ENCODE data around the gene RND2.

RND2 gene

DNA sequence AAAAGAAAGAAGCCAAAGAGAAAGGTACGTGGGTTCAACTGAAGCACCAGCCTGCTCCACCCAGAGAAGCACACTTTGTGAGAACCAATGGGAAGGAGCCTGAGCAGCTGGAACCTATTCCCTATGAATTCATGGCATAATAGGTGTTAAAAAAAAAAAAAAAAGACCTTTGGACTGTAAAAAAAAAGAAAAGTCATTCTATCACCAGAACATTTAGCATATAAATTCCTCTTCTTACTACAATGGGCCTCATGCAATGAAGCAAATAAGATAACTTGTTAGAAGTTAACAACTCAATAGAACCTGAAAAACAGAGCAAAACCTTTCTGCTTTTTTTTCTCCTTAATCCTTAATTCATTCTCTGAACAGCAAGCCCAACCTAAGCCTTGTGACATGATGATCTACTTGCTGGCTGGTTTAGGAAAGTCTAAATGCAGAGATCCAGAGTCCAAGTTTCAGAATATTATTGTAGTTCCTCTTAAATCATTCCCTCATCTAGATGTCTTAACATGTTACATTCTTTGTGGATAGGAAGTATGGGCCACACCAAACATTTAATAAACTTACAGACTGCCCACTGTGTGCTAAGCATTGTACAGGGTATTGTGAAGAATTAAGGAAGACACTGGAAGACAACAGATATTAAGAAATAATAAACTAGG lies 54.7 kb downstream of the RND2 start:
- TF ChIP-seq, protein P1, sequence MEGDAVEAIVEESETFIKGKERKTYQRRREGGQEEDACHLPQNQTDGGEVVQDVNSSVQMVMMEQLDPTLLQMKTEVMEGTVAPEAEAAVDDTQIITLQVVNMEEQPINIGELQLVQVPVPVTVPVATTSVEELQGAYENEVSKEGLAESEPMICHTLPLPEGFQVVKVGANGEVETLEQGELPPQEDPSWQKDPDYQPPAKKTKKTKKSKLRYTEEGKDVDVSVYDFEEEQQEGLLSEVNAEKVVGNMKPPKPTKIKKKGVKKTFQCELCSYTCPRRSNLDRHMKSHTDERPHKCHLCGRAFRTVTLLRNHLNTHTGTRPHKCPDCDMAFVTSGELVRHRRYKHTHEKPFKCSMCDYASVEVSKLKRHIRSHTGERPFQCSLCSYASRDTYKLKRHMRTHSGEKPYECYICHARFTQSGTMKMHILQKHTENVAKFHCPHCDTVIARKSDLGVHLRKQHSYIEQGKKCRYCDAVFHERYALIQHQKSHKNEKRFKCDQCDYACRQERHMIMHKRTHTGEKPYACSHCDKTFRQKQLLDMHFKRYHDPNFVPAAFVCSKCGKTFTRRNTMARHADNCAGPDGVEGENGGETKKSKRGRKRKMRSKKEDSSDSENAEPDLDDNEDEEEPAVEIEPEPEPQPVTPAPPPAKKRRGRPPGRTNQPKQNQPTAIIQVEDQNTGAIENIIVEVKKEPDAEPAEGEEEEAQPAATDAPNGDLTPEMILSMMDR (IDR thresholded peaks at IDR 0.05; ENCODE audit: low read depth, low read length, missing control alignments), result no peak
- no peak for DNase-seq (ENCODE audit: low read depth)
- in situ Hi-C loops (cut with HindIII; ENCODE audit: low sequenced_read_pairs), result no loop called here
- no peak overlapping the region for H3K4me3 ChIP-seq (ENCODE audit: low read depth, low read length)

All from astrocyte of the cerebellum (primary cell).